Fibroblast of skin of abdomen (primary cell): ENCODE results near the gene PRELID3B.

Experiments used
- DNase-seq: peaks from one replicate; pipeline ENCODE4 v3.0.0-alpha.2; 2013

PRELID3B gene

GRCh38 chr20:59008715-59009336 lies 33.8 kb downstream of the PRELID3B start:
- DNase-seq = no peak

- no peak for DNase-seq
These were observed 34.7 kb downstream of the PRELID3B start for GRCh38 chr20:59007665-59008511.

GRCh38 chr20:59006864-59007664 lies 35.5 kb downstream of the PRELID3B start, which contains the start of gene CTSZ:
CTSZ (minus strand) TSS chr20:59007254; CDS start chr20:59007128, 126 bp downstream.
- peak; percentile 40 for DNase-seq

- no peak for DNase-seq
These were observed 36.3 kb downstream of the PRELID3B start for GRCh38 chr20:59006167-59006863.

GRCh38 chr20:59005523-59006166 lies 36.9 kb downstream of the PRELID3B start:
- DNase-seq = no peak

GRCh38 chr20:59004763-59005522 lies 37.6 kb downstream of the PRELID3B start:
- DNase-seq = no peak

- no peak for DNase-seq
These were observed 38.2 kb downstream of the PRELID3B start for GRCh38 chr20:59004493-59004762.

- no peak for DNase-seq
These were observed 38.6 kb downstream of the PRELID3B start for GRCh38 chr20:59003836-59004492.

GRCh38 chr20:59002874-59003399 lies 39.6 kb downstream of the PRELID3B start:
- no peak for DNase-seq

- DNase-seq = no peak
These were observed 40.2 kb downstream of the PRELID3B start for GRCh38 chr20:59002388-59002787.

GRCh38 chr20:59001449-59002171 lies 41.0 kb downstream of the PRELID3B start:
- DNase-seq = no peak

- DNase-seq = no peak
These were observed 41.5 kb downstream of the PRELID3B start for GRCh38 chr20:59001068-59001448.

GRCh38 chr20:59000326-59000725 lies 42.3 kb downstream of the PRELID3B start:
- DNase-seq = no peak

- DNase-seq = no peak
These were observed 43.9 kb downstream of the PRELID3B start for GRCh38 chr20:58998656-58999055.

GRCh38 chr20:58997141-58997770 lies 45.3 kb downstream of the PRELID3B start:
- DNase-seq = no peak

- DNase-seq = no peak
These were observed 46.4 kb downstream of the PRELID3B start for GRCh38 chr20:58996226-58996611.

GRCh38 chr20:58995461-58996225 lies 46.9 kb downstream of the PRELID3B start:
- no peak for DNase-seq

GRCh38 chr20:58994390-58995159 lies 48.0 kb downstream of the PRELID3B start:
- DNase-seq = no peak
